GM19395 (cell line): ENCODE measurements around the gene NUDT7.

ENCODE experiments used
- ATAC-seq: cut with Tn5 transposase; IDR thresholded peaks from one replicate; pipeline ENCODE4 v1.9.1; 2021; ENCODE audit warnings: mild to moderate bottlenecking, moderate library complexity; ENCODE audit not compliant: unreplicated experiment

Gene NUDT7

GRCh38 chr16:77722309-77723107 is at the start of gene NUDT7:
Gene NUDT7 (plus strand): TSS chr16:77722514. CDS start chr16:77722583, 69 bp downstream.
- ATAC-seq = peak; percentile 88

DNA sequence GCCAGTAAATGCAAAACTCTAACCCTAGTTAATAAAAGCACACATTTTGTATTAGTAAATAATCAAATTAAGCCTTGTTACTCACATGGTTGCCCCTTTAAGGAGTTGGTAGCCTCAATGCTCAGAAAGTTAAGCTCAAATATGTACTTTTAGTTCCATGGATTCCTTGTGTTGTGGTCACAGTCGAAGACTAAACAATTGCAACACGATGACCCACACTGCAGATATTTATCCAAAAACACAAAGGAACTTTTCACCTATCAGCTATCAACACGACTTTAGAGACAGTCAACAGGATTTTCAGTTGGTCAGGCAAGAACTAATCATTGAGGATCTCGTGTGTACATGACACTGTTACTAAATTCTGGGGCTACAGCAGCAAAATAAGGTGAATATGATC is 47.4 kb upstream of the NUDT7 start:
- no peak for ATAC-seq

DNA sequence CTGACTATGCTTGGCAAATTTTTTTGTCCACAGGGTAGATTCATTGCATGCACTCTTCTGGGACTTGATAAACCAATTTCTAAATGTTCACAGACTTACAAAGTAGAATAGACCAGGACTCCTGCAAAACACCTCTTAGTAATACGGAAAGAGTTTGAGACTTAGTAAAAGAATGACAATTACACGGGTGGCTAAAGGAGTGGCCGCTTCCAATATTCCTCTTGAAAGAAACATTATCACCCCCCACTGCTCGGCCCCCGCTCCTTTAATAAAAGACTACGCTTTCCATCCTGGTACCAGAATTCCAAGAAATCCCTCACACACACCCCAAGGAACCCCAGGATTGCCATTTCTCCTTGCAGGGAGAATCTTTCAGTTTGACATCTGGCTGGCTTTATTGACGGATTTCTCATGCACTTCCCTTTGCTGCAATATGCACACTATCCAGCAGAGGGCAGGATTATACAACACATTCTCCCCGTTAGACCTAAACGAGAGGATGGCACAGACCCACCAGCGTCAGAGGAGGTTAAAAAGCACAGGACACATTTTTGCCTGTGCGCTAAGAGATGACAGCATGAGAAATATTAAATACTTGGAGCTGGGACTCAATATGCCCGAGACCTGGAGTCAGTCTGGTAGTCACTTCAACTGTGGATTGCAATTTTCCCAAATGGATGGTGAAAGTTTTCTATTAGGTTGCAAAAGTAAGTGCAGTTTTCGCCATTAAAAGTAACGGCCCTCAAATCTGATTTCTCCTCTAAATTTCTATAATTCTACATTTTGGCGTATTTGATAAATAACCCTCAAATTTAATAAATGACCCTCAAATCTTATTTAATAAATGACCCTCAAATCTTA is 46.6 kb upstream of the NUDT7 start:
- peak; percentile 69 for ATAC-seq

DNA sequence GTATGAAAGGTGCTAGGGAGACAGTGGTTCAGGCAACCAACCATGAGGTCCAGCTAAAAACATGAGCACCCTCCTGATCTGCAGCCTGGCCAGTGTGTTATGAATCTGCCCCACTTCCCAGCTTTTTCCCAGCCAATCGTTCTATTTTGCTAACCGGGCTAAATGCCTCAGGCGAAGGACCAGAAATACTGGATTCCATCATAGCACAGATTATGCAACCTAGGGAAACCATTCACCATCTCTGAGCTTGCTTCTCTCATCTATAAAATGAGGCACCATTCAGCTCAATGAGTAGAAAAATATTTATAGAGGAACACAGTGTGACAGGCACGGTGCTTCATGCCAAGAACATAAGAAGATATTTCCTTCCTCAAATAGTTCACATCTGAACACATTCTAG is 45.2 kb upstream of the NUDT7 start:
- ATAC-seq = no peak

DNA sequence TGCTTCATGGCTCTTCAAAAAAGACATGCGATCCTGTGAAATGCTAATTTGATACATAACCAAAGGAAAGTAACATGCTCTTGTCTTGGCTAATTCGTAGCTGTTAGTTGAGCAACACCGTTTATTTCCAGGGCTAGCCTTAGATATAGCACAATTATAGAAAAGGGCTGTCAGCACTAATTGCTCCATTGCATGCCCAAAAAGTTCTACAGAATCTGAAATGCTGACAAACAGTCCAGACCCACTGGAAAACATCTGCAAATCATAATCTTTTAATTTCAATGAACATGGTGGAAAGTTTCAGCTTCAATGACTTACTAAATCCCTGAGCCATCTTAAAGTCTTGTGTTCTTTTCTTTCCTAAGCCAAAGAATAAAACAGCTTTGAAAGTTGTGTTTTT is 42.9 kb upstream of the NUDT7 start:
- no peak for ATAC-seq

DNA sequence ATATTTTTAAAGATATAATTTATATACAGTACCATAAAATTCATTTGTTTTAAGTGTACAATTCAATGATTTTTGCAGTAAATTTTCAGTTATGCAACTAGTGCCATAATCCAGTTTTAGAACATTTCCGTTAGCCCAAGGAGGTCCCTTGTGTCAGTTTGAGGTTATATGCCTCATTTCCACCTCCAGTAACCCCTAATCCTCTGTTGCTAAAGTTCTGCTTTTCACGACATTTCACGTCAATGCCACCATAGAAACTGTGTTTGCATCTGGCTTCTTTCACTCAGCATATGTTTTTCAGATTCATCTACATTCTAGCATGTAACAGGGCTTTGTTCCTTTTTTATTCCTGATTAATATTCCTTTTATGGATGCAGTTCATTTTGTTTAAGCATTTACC is 42.4 kb upstream of the NUDT7 start:
- ATAC-seq = no peak

GRCh38 chr16:77680496-77680895 is 41.8 kb upstream of the NUDT7 start:
- no peak for ATAC-seq

GRCh38 chr16:77682586-77682985 is 39.7 kb upstream of the NUDT7 start:
- no peak for ATAC-seq

DNA sequence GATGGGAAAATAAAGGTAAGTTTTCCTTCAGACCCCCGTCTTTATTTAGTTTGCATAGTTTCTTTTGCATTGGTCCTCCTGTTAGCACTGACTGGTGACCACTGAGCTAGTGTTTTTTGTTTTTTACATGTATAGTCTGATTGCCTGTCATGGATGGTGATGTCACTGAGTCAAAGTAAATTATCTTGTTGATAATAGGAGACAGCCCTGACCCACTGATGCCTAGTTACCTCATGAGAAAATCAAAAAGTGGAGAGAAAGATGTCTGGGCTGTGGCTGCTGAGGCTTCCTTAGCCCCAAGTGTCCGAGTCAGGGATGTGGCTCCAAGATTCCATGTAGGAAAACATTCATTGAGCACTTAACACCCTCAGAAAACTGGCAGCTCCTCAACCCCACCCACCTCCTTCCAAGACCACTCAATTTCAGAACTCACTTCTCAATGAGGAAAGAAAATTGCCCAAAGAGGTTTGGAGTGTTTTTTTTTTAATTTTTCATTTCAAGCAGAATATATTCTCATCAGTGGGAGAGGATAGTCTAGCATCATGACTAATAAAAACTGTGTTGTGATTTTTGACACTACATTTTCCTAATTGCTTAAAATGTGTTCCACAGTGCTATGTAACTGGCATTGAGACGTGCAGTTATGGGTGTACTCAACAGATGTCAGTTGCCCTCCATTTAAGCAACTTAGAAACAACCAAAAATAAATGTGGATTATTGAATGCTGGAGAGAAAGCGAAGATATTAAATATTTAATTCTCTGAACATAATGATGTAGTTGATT is 38.7 kb upstream of the NUDT7 start:
- no peak for ATAC-seq

DNA sequence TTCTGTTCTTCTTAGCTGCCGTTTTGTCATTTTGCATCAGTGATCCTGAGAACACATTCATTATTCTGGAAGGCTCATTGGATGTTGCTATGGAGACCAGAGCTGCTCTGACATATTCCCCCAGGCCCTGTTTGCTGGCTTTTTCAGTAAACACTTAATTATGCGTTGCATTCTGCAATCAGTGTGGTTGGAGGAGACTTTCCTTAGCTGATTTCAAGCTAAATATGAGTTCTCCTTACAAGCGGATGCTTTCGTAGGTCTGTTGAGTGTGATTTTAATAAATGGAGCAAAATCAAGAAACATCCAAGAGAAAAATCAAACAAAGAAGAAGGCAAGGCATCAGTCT is 38.2 kb upstream of the NUDT7 start:
- no peak for ATAC-seq

DNA sequence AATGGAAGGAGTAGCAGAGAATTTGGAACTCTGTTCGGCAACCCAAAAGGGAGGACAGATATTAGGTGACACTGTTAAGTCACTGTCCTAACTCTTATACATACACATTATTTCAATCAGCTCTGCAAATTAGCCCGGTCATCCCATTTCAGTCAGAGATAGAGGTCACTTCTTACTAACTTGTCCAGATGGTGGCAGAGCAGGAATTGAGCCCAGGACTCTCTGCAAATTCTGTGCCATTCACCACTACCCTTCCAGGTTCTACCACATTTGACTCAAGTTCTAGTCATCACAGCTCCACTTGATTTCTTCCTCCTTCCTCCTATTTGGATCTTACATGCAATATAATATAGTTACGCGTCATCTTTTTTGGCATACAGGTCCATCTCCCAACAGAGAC is 35.9 kb upstream of the NUDT7 start:
- ATAC-seq = no peak

GRCh38 chr16:77689971-77690370 is 32.3 kb upstream of the NUDT7 start:
- no peak for ATAC-seq

DNA sequence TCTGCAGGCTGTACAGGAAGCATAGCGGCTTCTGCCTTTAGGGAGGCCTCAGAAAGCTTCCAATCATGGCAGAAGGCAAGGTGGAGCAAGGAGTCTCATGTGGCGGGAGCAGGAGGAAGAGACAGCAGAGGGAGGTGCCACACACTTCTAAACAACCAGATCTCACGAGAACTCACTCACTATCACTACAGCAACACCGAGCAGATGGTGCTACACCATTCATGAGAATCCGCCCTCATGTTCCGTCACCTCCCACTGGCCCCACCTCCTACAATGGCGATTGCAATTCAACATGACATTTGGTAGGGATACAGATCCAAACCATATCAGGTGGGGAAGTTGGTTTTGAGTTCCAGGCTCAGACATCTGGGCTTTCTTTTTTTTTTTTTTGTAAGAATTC is 31.9 kb upstream of the NUDT7 start:
- no peak for ATAC-seq

GRCh38 chr16:77692612-77693011 is 29.7 kb upstream of the NUDT7 start:
- ATAC-seq = no peak

- no peak for ATAC-seq
Observed at GRCh38 chr16:77696149-77696548, 26.2 kb upstream of the NUDT7 start.

DNA sequence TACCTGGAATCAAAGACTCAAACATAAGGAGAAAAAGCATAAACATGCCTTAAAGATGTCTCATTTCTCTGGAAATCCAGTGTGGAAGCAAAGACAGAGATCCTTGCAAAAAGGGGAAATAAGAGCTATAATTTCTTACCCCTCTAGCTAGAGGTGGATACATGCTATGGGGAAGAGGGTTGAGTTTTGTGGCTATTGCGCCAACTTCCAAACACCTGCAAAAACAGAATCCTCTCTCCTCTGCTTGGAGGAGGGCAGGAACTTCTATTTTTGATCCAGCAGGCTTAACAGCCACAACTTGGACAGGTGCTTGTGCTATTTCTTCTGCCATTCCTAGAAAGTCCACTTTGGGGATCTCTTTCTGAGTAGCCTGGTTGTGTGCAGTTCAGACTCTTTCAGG is 21.5 kb upstream of the NUDT7 start:
- ATAC-seq = no peak

- no peak for ATAC-seq
Observed at GRCh38 chr16:77705351-77705750, 17.0 kb upstream of the NUDT7 start.

GRCh38 chr16:77711179-77711578 is 11.1 kb upstream of the NUDT7 start:
- ATAC-seq = no peak

DNA sequence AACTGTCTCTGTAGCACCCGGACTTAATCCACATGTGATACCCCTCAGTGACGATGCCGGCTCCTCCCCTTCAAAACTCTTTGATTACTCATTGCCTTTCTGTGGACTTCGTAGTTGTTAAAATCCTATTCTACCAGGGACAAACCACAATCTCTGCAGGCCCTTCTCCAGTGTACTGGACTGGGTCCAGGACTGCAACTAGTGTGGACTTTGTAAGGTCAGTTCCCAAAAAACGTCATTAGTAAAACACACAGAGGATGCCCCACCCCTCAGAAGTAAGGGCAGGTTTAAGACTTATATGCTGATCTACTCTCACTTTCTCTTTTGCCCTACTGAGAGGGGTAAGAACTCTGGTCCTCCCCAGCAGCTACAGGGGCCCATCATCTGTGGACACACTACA is 10.5 kb upstream of the NUDT7 start:
- no peak for ATAC-seq

- no peak for ATAC-seq
Observed at GRCh38 chr16:77715145-77715544, 7.2 kb upstream of the NUDT7 start.

GRCh38 chr16:77721752-77722308 is 484 bp upstream of the NUDT7 start:
- ATAC-seq = peak; percentile 48
